Stimulated activated CD8-positive, alpha-beta memory T cell treated with anti-CD3 and anti-CD28 coated beads, Interleukin-7, amount 100 ng/mL, for 1 hour (primary cell): ENCODE data around the gene LRRC8C.

ENCODE experiments used
- DNase-seq, 2 donors: peaks; one replicate each; pipeline ENCODE4 v3.0.0-alpha.2; 2020; ENCODE audit warnings: low read depth in 2 of 2

LRRC8C gene

GRCh38 chr1:89670711-89671110, 37.8 kb downstream of the LRRC8C start:
- DNase-seq: no peak

GRCh38 chr1:89671775-89672488, 39.0 kb downstream of the LRRC8C start:
- no peak for DNase-seq

- no peak for DNase-seq
These were observed 39.7 kb downstream of the LRRC8C start for GRCh38 chr1:89672489-89673183.

- no peak for DNase-seq
These were observed 40.3 kb downstream of the LRRC8C start for GRCh38 chr1:89673251-89673650.

GRCh38 chr1:89675677-89676076, 42.8 kb downstream of the LRRC8C start:
- DNase-seq: no peak

GRCh38 chr1:89681045-89681729, 48.3 kb downstream of the LRRC8C start:
- no peak for DNase-seq

- DNase-seq: no peak
These were observed 49.7 kb downstream of the LRRC8C start for GRCh38 chr1:89682611-89683010.

GRCh38 chr1:89685461-89685860, 52.5 kb downstream of the LRRC8C start:
- no peak for DNase-seq

- DNase-seq: no peak
These were observed 53.6 kb downstream of the LRRC8C start for GRCh38 chr1:89686520-89686919.

- no peak for DNase-seq
These were observed 54.3 kb downstream of the LRRC8C start for GRCh38 chr1:89687254-89687653.

GRCh38 chr1:89688607-89689006, 55.7 kb downstream of the LRRC8C start:
- no peak for DNase-seq

GRCh38 chr1:89689234-89689633, 56.3 kb downstream of the LRRC8C start:
- no peak for DNase-seq

- no peak for DNase-seq
These were observed 57.7 kb downstream of the LRRC8C start for GRCh38 chr1:89690595-89690994.

- no peak for DNase-seq
These were observed 59.9 kb downstream of the LRRC8C start for GRCh38 chr1:89692601-89693521.

GRCh38 chr1:89695847-89696246, 62.9 kb downstream of the LRRC8C start:
- DNase-seq: no peak

- no peak for DNase-seq
These were observed 64.5 kb downstream of the LRRC8C start for GRCh38 chr1:89697383-89697782.

GRCh38 chr1:89698020-89698560, 65.2 kb downstream of the LRRC8C start:
- no peak for DNase-seq

- no peak for DNase-seq
These were observed 65.7 kb downstream of the LRRC8C start for GRCh38 chr1:89698624-89699023.

GRCh38 chr1:89699451-89699986, 66.6 kb downstream of the LRRC8C start:
- no peak for DNase-seq

- no peak for DNase-seq
These were observed 68.9 kb downstream of the LRRC8C start for GRCh38 chr1:89701746-89702241.

GRCh38 chr1:89702520-89703045, 69.7 kb downstream of the LRRC8C start:
- no peak for DNase-seq
